A549 (cell line): ENCODE data around the gene BAG1. TPM values are rescaled to one million over a fixed set of nuclear protein-coding genes. Genes with fewer than 3 reads are reported as not detected.

ENCODE experiments used
- ATAC-seq, 2 experiments: fragments of 200-7000 bp in 1 of 2; fragments of >200 bp in 1 of 2; cut with Nextera tagmentation in 1 of 2; cut with Tn5 transposase in 1 of 2; 3 replicates each; pipeline versions ENCODE4 v1.8.0 to v1.9.1; 2018 to 2020; ENCODE audit warnings: mild to moderate bottlenecking in 1 of 2, moderate library complexity in 1 of 2
- CTCF ChIA-PET: fragments of 300-600 bp; sonication (Branson Sonifier 250); formaldehyde crosslinking; extraction: SDS; loops from one replicate; lab custom pipeline; 2021; ENCODE audit warnings: antibody characterized with exemption, inconsistent platforms; lab: Yijun Ruan, JAX
- POLR2A ChIA-PET: fragments of 350-600 bp; formaldehyde crosslinking; extraction: SDS; loops from one replicate; lab custom pipeline; 2021; ENCODE audit warnings: antibody characterized with exemption, inconsistent platforms; lab: Yijun Ruan, JAX
- DNase-seq, 2 experiments: peaks; one replicate each; pipeline versions ENCODE4 v3.0.0 to v3.0.0-alpha.2; 2011 to 2016; ENCODE audit warnings: low read depth in 1 of 2, low spot score in 1 of 2
- FAIRE-seq: peaks from 2 replicates; lab custom pipeline; 2011; peaks lifted over from hg19 to GRCh38; lab: Jason Lieb, UNC
- H3K27ac ChIP-seq, 2 experiments: fragments of >200 bp; sonication (Bioruptor Twin); formaldehyde crosslinking; 3 replicates each; pipeline ENCODE4 v1.5.1; 2016 to 2017
- H3K4me1 ChIP-seq: fragments of >200 bp; sonication (Bioruptor Twin); formaldehyde crosslinking; 3 replicates; pipeline ENCODE4 v1.6.1; 2016
- H3K4me2 ChIP-seq: fragments of >200 bp; sonication (Bioruptor Twin); formaldehyde crosslinking; 3 replicates; pipeline ENCODE4 v1.6.1; 2016
- H3K4me3 ChIP-seq: fragments of >200 bp; sonication (Bioruptor Twin); formaldehyde crosslinking; 3 replicates; pipeline ENCODE4 v1.5.1; 2016
- H3K9me3 ChIP-seq: fragments of >200 bp; sonication (Bioruptor Twin); formaldehyde crosslinking; 3 replicates; pipeline ENCODE4 v1.6.1; 2016
- BHLHE40 ChIP-seq: IDR thresholded peaks from 2 replicates; pipeline ENCODE4 v1.6.1; 2012; ENCODE audit warnings: low read depth, low read length, inconsistent platforms
- CHD4 ChIP-seq: fragments of 200-600 bp; sonication (generic); IDR thresholded peaks from 2 replicates; pipeline ENCODE4 v1.6.1; 2016; ENCODE audit warnings: antibody characterized with exemption, mild to moderate bottlenecking, borderline replicate concordance
- EP300 ChIP-seq, 2 experiments: fragments of >200 bp; sonication (Bioruptor Twin); formaldehyde crosslinking; IDR thresholded peaks; 2 replicates in 1 of 2; 3 replicates in 1 of 2; pipeline ENCODE4 v1.6.1; 2016 to 2017
- FOXS1 ChIP-seq: fragments of 250-450 bp; sonication (Bioruptor Pico); IDR thresholded peaks from 2 replicates; pipeline ENCODE4 v1.5.0; 2020; ENCODE audit warnings: mild to moderate bottlenecking, moderate library complexity
- GATA3 ChIP-seq: IDR thresholded peaks from 2 replicates; pipeline ENCODE4 v1.6.1; 2012; ENCODE audit warnings: borderline replicate concordance
- HOXB13 ChIP-seq: fragments of 250-450 bp; sonication (Bioruptor Pico); IDR thresholded peaks from 2 replicates; pipeline ENCODE4 v1.5.0; 2020; ENCODE audit warnings: low read depth, mild to moderate bottlenecking, moderate library complexity
- JUN ChIP-seq, 2 experiments: fragments of >200 bp; sonication (Bioruptor Twin); formaldehyde crosslinking; IDR thresholded peaks; 2 replicates in 1 of 2; 3 replicates in 1 of 2; pipeline ENCODE4 v1.6.1; 2016 to 2017
- JUNB ChIP-seq: fragments of >200 bp; sonication (Bioruptor Twin); formaldehyde crosslinking; IDR thresholded peaks from 2 replicates; pipeline ENCODE4 v1.6.1; 2016
- NPAS2 ChIP-seq: fragments of 250-450 bp; sonication (Bioruptor Pico); IDR thresholded peaks from 2 replicates; pipeline ENCODE4 v1.8.0; 2022; ENCODE audit warnings: mild to moderate bottlenecking, moderate library complexity, borderline replicate concordance
- PBX3 ChIP-seq: IDR thresholded peaks from 2 replicates; pipeline ENCODE4 v1.6.1; 2012
- POLR2AphosphoS2 ChIP-seq: conservative IDR thresholded peaks from 2 replicates; pipeline ENCODE4 v1.6.1; 2012; ENCODE audit warnings: low read length, improper control_type of control experiment, inconsistent platforms
- RCOR1 ChIP-seq: fragments of 150-350 bp; IDR thresholded peaks from 2 replicates; pipeline ENCODE4 v1.6.1; 2014; ENCODE audit warnings: antibody characterized with exemption, low read length, low read depth
- USF2 ChIP-seq: fragments of 450-650 bp; IDR thresholded peaks from 2 replicates; pipeline ENCODE4 v1.6.1; 2014; ENCODE audit warnings: antibody characterized with exemption
- ZNF302 ChIP-seq: fragments of 250-450 bp; sonication (Bioruptor Pico); IDR thresholded peaks from 2 replicates; pipeline ENCODE4 v1.9.0; 2021; ENCODE audit warnings: inconsistent platforms, mild to moderate bottlenecking, moderate library complexity
- WGBS: methylation state at CpG from one replicate; pipeline ENCODE4 v1.1.6; 2017; ENCODE audit errors: missing lambda C conversion rate; 5-methylcytosine and 5-hydroxymethylcytosine counted together
- polyA plus RNA-seq, 4 experiments: library from polyadenylated mRNA; depleted of rRNA in 3 of 4; stranded (reverse); fragments of >200 nt; fragmentation: RNase III in 1 of 4; extraction: RNeasy Plus Mini Kit Qiagen cat#74134 plus additional on column Dnase treatment in 1 of 4; gene quantifications; 2 replicates in 3 of 4; 3 replicates in 1 of 4; pipeline ENCODE4 v1.2.3, GENCODE V29; 2011 to 2017
- TF ChIP-seq, protein P1 (sequence below): fragments of 150-350 bp; IDR thresholded peaks from 2 replicates; pipeline ENCODE4 v1.6.1; 2014; ENCODE audit warnings: low read depth, mild to moderate bottlenecking, low read length
- TF ChIP-seq, protein P2 (sequence below): IDR thresholded peaks from 2 replicates; pipeline ENCODE4 v1.6.1; 2012; ENCODE audit warnings: low read depth, borderline replicate concordance
- TF ChIP-seq, protein P3 (sequence below): fragments of 250-450 bp; sonication (Bioruptor Pico); IDR thresholded peaks from 2 replicates; pipeline ENCODE4 v1.5.0; 2020; ENCODE audit warnings: low read depth, mild to moderate bottlenecking, moderate library complexity
- TF ChIP-seq, protein P4 (sequence below): IDR thresholded peaks from 2 replicates; pipeline ENCODE4 v1.6.1; 2012
- TF ChIP-seq, protein P5 (sequence below): fragments of 200-600 bp; sonication (generic); IDR thresholded peaks from 2 replicates; pipeline ENCODE4 v1.6.1; 2016; ENCODE audit warnings: antibody characterized with exemption, mild to moderate bottlenecking, moderate library complexity

Gene BAG1
- polyA plus RNA-seq, 2 of the 4 experiments (the other 2 are of a cell fraction), result 73.0 to 86.9 TPM

- FAIRE-seq, result no peak
- no peak for ATAC-seq
- CTCF ChIA-PET, result interaction anchor here (0.9 to 9.5 kb wide), 7 partner anchors 9 to 486 kb away, joined by 3 to 71 read pairs (median 3); no protein-coding TSS in a partner anchor
Observed at GRCh38 chr9:33236571-33236970, 27.9 kb downstream of the BAG1 start.

More at GRCh38 chr9:33236571-33236970, 27.9 kb downstream of the BAG1 start:
- POLR2A ChIA-PET, result no interaction called here
- peaks cover 11% of the 10 kb centered on the region for H3K9me3 ChIP-seq
- peaks cover 51% of the 10 kb centered on the region for H3K4me1 ChIP-seq
- WGBS, result 70% methylated on average over 3 of the region's 3 CpGs
- H3K4me3 ChIP-seq, result no peak overlapping the region
- no peak overlapping the region for H3K4me2 ChIP-seq
- DNase-seq, result no peak
- no peak for TF ChIP-seq ZNF302 (CRISPR knock-in tag)
- TF ChIP-seq CHD4, result no peak
- no peak for TF ChIP-seq USF2
- no peak for TF ChIP-seq JUNB
- no peak for TF ChIP-seq BHLHE40
- no peak for TF ChIP-seq JUN (IDR thresholded peaks at IDR 0.05)
- no peak for TF ChIP-seq FOXS1 (CRISPR knock-in tag)
- TF ChIP-seq, protein P1, sequence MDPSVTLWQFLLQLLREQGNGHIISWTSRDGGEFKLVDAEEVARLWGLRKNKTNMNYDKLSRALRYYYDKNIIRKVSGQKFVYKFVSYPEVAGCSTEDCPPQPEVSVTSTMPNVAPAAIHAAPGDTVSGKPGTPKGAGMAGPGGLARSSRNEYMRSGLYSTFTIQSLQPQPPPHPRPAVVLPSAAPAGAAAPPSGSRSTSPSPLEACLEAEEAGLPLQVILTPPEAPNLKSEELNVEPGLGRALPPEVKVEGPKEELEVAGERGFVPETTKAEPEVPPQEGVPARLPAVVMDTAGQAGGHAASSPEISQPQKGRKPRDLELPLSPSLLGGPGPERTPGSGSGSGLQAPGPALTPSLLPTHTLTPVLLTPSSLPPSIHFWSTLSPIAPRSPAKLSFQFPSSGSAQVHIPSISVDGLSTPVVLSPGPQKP, result no peak
- TF ChIP-seq, protein P2, sequence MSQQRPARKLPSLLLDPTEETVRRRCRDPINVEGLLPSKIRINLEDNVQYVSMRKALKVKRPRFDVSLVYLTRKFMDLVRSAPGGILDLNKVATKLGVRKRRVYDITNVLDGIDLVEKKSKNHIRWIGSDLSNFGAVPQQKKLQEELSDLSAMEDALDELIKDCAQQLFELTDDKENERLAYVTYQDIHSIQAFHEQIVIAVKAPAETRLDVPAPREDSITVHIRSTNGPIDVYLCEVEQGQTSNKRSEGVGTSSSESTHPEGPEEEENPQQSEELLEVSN, result no peak
- no peak for TF ChIP-seq POLR2AphosphoS2
- no peak for TF ChIP-seq RCOR1
- no peak for TF ChIP-seq NPAS2
- no peak for TF ChIP-seq HOXB13
- TF ChIP-seq, protein P3, sequence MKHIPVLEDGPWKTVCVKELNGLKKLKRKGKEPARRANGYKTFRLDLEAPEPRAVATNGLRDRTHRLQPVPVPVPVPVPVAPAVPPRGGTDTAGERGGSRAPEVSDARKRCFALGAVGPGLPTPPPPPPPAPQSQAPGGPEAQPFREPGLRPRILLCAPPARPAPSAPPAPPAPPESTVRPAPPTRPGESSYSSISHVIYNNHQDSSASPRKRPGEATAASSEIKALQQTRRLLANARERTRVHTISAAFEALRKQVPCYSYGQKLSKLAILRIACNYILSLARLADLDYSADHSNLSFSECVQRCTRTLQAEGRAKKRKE (CRISPR knock-in tag), result no peak
- no peak for TF ChIP-seq PBX3
- TF ChIP-seq, protein P4, sequence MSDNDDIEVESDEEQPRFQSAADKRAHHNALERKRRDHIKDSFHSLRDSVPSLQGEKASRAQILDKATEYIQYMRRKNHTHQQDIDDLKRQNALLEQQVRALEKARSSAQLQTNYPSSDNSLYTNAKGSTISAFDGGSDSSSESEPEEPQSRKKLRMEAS, result no peak
- TF ChIP-seq, protein P5, sequence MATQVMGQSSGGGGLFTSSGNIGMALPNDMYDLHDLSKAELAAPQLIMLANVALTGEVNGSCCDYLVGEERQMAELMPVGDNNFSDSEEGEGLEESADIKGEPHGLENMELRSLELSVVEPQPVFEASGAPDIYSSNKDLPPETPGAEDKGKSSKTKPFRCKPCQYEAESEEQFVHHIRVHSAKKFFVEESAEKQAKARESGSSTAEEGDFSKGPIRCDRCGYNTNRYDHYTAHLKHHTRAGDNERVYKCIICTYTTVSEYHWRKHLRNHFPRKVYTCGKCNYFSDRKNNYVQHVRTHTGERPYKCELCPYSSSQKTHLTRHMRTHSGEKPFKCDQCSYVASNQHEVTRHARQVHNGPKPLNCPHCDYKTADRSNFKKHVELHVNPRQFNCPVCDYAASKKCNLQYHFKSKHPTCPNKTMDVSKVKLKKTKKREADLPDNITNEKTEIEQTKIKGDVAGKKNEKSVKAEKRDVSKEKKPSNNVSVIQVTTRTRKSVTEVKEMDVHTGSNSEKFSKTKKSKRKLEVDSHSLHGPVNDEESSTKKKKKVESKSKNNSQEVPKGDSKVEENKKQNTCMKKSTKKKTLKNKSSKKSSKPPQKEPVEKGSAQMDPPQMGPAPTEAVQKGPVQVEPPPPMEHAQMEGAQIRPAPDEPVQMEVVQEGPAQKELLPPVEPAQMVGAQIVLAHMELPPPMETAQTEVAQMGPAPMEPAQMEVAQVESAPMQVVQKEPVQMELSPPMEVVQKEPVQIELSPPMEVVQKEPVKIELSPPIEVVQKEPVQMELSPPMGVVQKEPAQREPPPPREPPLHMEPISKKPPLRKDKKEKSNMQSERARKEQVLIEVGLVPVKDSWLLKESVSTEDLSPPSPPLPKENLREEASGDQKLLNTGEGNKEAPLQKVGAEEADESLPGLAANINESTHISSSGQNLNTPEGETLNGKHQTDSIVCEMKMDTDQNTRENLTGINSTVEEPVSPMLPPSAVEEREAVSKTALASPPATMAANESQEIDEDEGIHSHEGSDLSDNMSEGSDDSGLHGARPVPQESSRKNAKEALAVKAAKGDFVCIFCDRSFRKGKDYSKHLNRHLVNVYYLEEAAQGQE, result no peak
- TF ChIP-seq EP300 (IDR thresholded peaks at IDR 0.05), result no peak
- TF ChIP-seq GATA3, result no peak
- peak overlapping the region; percentile 96 to 99 for H3K27ac ChIP-seq
